Activated T-helper 17 cell treated with anti-CD3 and anti-CD28 coated beads, Interleukin-2, amount 50 U/mL, for 72 hours (primary cell): ENCODE measurements around the gene PATZ1. TPM values are rescaled to one million over a fixed set of nuclear protein-coding genes. Genes with fewer than 3 reads are reported as not detected.
"Not testable (repeated sequence)": the region's sequence is repeated elsewhere in the genome, so short reads cannot be mapped to it uniquely, and the experiment has no call there.

Source experiments
- ATAC-seq: fragments of 150-1000 bp; cut with Tn5 transposase; replicated peaks from 2 replicates; pipeline ENCODE4 v1.10.0; 2021; ENCODE audit warnings: mild to moderate bottlenecking, moderate library complexity
- H3K27ac Mint-ChIP-seq: one replicate; pipeline ENCODE4 v1.8.0; 2022; ENCODE audit warnings: mixed read lengths
- H3K27me3 Mint-ChIP-seq: one replicate; pipeline ENCODE4 v1.8.0; 2022; ENCODE audit warnings: mixed read lengths
- H3K36me3 Mint-ChIP-seq: one replicate; pipeline ENCODE4 v1.8.0; 2022; ENCODE audit warnings: low read depth, mild to moderate bottlenecking, mixed read lengths
- H3K4me1 Mint-ChIP-seq: one replicate; pipeline ENCODE4 v1.8.0; 2022; ENCODE audit warnings: mixed read lengths
- H3K4me3 Mint-ChIP-seq: one replicate; pipeline ENCODE4 v1.8.0; 2022; ENCODE audit warnings: mild to moderate bottlenecking, mixed read lengths
- H3K9me3 Mint-ChIP-seq: one replicate; pipeline ENCODE4 v1.8.0; 2022; ENCODE audit warnings: mixed read lengths
- total RNA-seq, 2 donors: library from RNA; stranded (reverse); gene quantifications; one replicate each; pipeline ENCODE4 v1.2.3, GENCODE V29; 2022

PATZ1 gene, protein sequence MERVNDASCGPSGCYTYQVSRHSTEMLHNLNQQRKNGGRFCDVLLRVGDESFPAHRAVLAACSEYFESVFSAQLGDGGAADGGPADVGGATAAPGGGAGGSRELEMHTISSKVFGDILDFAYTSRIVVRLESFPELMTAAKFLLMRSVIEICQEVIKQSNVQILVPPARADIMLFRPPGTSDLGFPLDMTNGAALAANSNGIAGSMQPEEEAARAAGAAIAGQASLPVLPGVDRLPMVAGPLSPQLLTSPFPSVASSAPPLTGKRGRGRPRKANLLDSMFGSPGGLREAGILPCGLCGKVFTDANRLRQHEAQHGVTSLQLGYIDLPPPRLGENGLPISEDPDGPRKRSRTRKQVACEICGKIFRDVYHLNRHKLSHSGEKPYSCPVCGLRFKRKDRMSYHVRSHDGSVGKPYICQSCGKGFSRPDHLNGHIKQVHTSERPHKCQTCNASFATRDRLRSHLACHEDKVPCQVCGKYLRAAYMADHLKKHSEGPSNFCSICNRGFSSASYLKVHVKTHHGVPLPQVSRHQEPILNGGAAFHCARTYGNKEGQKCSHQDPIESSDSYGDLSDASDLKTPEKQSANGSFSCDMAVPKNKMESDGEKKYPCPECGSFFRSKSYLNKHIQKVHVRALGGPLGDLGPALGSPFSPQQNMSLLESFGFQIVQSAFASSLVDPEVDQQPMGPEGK
- 10 to 100 TPM; 16.9 to 28.3 TPM for total RNA-seq

DNA sequence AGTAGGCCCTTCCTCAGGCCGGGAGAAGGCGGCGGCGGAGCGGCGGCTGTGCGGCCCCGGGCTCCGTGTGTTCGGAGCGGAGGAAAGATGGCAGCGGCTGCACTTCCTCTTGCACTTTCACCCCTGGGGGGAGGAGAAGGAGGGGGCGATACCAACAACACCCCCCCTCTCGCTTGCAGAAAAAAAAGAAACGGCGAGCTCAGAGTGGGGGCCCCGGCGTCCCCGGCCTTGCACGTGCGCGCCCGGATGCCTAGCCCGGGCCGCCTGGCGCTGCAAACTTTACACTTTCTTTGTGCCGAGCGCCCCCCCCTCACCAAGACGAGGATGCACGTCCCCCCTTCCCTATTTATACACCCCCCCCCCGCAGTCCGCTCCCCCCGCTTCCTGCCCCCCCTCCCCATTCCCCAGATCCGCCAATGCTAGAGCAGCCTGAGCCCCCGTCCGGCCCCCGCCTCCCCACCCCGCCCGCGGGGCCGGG is at the start of gene PATZ1:
TSS of gene PATZ1 (minus strand) at position 92 of the 478 bp plus-strand sequence. CDS start 744 bp downstream, outside the sequence.
- Mint-ChIP-seq H3K4me3 (peak within 1 kb of the TSS; percentile 92), H3K27me3 (no peaks in the 10 kb centered on the region), H3K36me3 (peaks cover 40% of the 10 kb centered on the region), H3K4me1 (peaks cover 8% of the 10 kb centered on the region), H3K27ac (peak within 1 kb of the TSS; percentile 43), H3K9me3 (no peaks in the 10 kb centered on the region)
- ATAC-seq, result peak; percentile 42

DNA sequence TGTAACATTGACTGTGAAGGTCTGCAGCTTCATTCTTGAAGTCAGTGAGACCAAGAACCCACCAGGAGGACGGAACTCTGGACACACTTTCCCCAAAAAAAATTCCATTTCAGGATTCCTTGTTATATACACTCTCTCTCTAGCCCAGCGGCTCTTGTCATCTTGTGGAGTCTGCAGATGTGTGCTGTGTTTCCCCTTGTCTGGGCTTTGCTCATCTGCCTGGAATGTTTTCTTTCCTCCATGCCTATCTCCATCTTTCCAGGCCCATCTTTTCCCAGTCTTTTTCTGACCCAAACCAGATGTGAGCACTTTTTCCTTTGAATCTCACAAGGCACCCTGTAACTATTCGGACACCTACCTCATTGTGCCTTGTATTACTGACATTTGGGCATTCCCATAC is 48.2 kb upstream of the PATZ1 start:
- Mint-ChIP-seq H3K36me3 (peaks cover under 1% of the 10 kb centered on the region), H3K4me3 (no peak overlapping the region), H3K9me3 (peaks cover 4% of the 10 kb centered on the region), H3K27me3 (no peaks in the 10 kb centered on the region), H3K4me1 (no peaks in the 10 kb centered on the region), H3K27ac (no peak overlapping the region)
- no peak for ATAC-seq

DNA sequence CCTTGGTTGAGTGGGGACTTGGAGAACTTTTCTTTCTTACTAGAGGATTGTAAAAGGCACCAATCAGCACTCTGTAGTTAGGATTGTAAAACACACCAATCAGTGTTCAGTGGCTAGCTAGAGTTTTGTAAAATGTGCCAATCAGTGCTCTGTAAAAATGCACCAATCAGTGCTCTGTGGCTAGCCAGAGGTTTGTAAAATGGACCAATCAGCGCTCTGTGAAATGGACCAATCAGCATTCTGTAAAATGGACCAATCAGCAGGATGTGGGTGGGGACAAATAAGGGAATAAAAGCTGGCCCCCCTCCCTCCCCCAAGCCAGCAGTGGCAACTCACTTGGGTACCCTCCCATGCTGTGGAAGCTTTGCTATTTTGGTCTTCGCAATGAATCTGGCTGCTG is 47.7 kb upstream of the PATZ1 start:
- Mint-ChIP-seq H3K4me1 (no peaks in the 10 kb centered on the region), H3K4me3 (no peak overlapping the region)

DNA sequence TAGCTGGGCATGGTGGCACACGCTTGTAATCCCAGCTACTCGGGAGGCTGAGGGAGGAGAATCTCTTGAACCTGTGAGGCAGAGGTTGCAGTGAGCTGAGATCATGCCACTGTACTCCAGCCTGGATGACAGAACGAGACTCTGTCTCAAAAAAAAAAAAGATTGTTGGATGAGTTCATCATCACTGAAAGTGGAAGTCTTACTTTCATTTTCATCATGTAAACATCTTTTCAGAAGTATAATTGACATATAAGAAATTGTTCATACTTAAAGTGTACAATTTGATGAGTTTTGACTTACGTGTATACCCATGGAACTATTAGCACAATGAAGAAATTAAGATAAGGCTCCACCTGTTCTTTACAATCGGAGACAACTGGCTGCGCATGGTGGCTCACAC is 32.5 kb upstream of the PATZ1 start:
- not testable (repeated sequence) for H3K27me3 Mint-ChIP-seq, H3K4me1 Mint-ChIP-seq, H3K36me3 Mint-ChIP-seq, H3K9me3 Mint-ChIP-seq, H3K4me3 Mint-ChIP-seq
- ATAC-seq, result peak; percentile 85
- H3K27ac Mint-ChIP-seq, result peak overlapping the region; percentile 66

More for the DNA sequence above, 47.7 kb upstream of the PATZ1 start:
- ATAC-seq, result no peak
- Mint-ChIP-seq H3K9me3 (peaks cover 4% of the 10 kb centered on the region), H3K27ac (no peak overlapping the region), H3K36me3 (no peaks in the 10 kb centered on the region), H3K27me3 (no peaks in the 10 kb centered on the region)

DNA sequence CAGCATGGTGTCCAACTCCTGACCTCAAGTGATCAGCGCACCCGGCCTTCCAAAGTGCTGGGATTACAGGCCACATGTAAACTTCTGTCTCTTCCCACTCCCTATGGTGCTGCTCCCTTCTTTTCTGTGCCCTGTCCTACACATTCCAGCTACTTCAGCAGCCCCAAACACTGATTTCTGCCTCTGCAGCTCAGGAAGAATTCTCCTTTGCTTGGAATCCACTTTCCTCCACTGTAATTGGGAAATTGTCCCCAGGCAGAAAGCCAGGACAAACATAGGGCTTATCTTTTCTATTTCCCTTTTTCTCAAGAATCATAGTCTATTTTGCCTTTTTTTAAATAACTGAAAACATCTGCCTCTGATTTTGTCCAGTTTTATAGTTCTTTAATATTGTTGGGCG is 32.0 kb upstream of the PATZ1 start:
- Mint-ChIP-seq H3K9me3 (no peaks in the 10 kb centered on the region), H3K36me3 (no peaks in the 10 kb centered on the region), H3K27me3 (no peaks in the 10 kb centered on the region)

DNA sequence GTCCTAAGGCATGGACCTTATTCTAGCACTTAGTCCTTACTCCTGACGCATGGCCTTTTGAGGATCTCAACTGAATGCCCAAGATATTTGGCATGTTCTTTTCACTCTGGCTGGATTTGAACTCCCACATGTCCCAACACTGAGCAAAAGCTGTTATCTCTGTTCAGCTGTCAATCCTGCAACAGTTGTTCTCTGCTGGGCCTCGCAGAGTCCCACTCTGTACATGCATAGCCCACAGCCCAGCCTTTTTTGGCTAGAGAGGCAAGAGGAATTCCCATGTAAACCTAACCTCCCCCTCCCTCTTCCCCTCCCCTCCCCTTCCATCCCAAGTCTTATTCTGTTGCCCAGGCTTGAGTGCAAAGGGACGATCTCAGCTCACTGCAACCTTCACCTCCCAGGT is 31.5 kb upstream of the PATZ1 start:
- H3K27ac Mint-ChIP-seq, result no peak overlapping the region
- H3K4me3 Mint-ChIP-seq, result no peak overlapping the region
- no peaks in the 10 kb centered on the region for H3K27me3 Mint-ChIP-seq
- ATAC-seq, result no peak
- no peaks in the 10 kb centered on the region for H3K36me3 Mint-ChIP-seq
- no peaks in the 10 kb centered on the region for H3K4me1 Mint-ChIP-seq
- no peaks in the 10 kb centered on the region for H3K9me3 Mint-ChIP-seq

More for the DNA sequence above, 32.0 kb upstream of the PATZ1 start:
- no peak for ATAC-seq
- H3K4me3 Mint-ChIP-seq, result no peak overlapping the region
- H3K4me1 Mint-ChIP-seq, result no peaks in the 10 kb centered on the region
- H3K27ac Mint-ChIP-seq, result peak overlapping the region; percentile 66

DNA sequence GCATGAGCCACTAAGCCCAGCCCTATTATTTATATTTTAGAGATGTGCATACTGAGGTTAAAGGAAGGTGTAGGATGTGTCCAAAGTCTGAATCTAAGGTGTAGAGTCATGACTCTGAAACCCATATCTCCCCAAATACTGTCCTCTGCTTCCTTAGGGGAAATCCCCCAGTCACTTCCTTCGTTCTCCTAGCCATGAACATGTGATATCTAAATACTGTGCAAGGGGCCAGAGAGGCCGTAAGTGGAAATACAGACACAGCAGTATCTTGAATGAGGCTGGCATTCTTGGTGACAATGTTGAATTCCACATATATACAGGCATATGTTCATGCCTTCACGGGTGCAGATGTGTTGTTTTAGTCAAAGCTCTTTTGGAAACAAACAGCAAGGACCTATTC is 21.3 kb upstream of the PATZ1 start:
- Mint-ChIP-seq H3K9me3 (no peaks in the 10 kb centered on the region), H3K27me3 (no peaks in the 10 kb centered on the region), H3K36me3 (no peaks in the 10 kb centered on the region), H3K4me3 (no peak overlapping the region), H3K27ac (no peak overlapping the region), H3K4me1 (no peaks in the 10 kb centered on the region)
- ATAC-seq, result peak; percentile 42

DNA sequence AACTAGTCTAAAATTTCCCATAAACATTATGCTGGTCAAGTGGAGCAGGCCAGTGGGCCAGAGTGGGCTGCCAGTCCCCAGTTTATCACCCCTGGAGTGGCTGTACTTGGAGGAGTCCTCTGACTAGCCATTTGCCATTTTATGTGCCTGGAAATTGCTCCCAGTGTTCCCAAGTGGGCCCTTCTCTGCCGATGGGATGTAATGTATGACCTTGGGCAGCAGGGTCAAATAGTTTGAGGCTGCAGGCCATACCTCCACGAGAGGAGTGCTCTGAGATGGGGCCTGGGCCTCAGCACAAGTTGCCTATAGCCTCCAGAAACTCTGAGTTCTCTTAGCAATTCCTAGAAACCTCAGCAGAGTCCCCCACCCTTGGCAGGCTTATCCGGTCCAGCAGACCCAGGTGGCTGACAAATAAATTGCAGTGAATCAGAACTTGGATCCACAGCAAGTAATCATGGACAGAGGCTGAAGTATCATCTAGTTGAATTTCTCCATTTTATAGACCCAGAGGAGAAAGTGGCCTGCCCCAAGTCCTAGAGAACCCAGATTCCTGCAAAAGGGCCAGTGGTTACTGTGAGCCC is 17.8 kb upstream of the PATZ1 start:
- H3K9me3 Mint-ChIP-seq, result no peaks in the 10 kb centered on the region
- no peaks in the 10 kb centered on the region for H3K4me1 Mint-ChIP-seq
- no peak overlapping the region for H3K4me3 Mint-ChIP-seq
- ATAC-seq, result no peak
- H3K27ac Mint-ChIP-seq, result no peak overlapping the region
- no peaks in the 10 kb centered on the region for H3K36me3 Mint-ChIP-seq
- no peaks in the 10 kb centered on the region for H3K27me3 Mint-ChIP-seq

DNA sequence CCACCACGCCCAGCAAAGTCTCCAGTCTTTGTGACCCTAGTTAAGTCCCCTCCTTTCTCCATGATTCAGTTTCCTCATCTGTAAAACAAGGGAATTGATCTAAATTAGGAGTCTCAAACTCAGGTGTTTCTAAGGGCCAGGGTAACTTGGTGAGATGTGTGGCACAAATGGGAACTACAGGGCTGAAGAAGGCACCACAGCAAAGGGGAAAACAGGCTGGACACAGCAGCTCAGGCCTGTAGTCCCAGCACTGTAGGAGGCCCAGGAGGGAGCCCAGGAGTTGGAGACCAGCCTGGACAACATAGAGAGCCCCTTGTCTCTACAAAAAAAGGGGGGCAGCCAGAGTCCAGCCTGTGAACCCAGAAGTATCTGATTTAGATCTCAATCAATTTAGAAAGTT is 15.6 kb upstream of the PATZ1 start:
- no peak for ATAC-seq
- Mint-ChIP-seq H3K4me1 (no peaks in the 10 kb centered on the region), H3K9me3 (no peaks in the 10 kb centered on the region), H3K27me3 (no peaks in the 10 kb centered on the region), H3K27ac (no peak overlapping the region), H3K36me3 (no peaks in the 10 kb centered on the region), H3K4me3 (no peak overlapping the region)

DNA sequence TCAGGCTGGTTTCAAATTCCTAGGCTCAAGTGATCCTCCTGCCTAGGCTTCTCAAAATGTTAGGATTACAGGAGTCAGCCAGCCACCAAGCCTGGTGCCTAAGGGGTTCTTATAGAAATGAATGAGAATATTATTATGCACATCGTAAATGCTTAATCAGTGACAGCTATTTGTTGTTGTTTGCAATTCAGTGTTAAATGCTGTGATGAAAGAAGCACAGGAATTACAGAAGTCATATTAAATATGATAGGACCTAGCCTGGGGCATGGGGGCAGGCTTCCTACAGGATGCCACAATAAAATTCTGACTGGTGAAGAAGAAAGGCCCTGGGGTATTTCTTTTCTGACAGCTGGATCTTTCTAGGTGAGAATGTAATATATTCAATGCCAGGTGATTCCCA is 13.9 kb upstream of the PATZ1 start:
- H3K27me3 Mint-ChIP-seq, result no peaks in the 10 kb centered on the region
- H3K27ac Mint-ChIP-seq, result no peak overlapping the region
- ATAC-seq, result no peak
- H3K4me1 Mint-ChIP-seq, result no peaks in the 10 kb centered on the region
- no peaks in the 10 kb centered on the region for H3K9me3 Mint-ChIP-seq
- H3K4me3 Mint-ChIP-seq, result no peak overlapping the region
- H3K36me3 Mint-ChIP-seq, result no peaks in the 10 kb centered on the region

DNA sequence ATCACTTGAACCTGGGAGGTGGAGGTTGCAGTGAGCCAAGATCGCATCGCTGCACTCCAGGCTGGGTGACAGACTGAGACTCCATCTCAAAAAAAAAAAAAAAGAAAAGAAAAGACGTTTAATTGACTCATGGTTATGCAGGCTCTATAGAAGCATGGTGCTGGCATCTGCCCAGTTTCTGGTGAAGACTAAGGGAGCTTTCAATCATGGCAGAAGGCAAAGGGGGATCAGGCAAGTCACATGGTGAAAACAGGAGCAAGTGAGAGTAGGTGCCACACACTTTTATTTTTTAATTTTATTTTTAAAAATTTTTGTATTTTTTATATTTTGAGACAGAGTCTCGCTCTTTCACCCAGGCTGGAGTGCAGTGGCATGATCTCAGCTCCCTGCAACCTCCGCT is 8.4 kb upstream of the PATZ1 start:
- H3K27me3 Mint-ChIP-seq, result peaks cover 4% of the 10 kb centered on the region

DNA sequence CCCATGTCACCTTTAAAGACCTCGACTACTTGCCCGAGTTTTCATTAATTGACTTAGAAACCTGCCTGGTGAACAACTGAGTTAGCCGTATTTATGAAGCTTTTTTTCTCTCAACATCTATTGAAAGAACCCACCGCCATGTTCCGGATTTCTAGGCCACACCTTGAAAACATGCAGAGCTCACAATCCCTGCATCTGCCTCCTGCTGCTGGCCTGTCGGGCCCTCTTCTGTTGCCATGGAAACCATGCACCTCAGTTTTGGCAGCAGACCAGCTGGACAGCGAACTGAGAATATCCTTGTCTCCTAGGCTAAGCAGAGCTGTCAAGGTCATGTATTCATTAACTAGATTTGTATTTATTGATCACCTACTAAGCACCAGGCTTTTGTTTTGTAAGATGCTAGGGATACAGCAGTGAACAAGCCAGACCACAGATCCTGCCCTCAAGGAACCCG is 4.3 kb upstream of the PATZ1 start:
- no peaks in the 10 kb centered on the region for H3K36me3 Mint-ChIP-seq
- no peak for ATAC-seq
- no peaks in the 10 kb centered on the region for H3K9me3 Mint-ChIP-seq
- no peak overlapping the region for H3K27ac Mint-ChIP-seq
- peaks cover 4% of the 10 kb centered on the region for H3K27me3 Mint-ChIP-seq
- H3K4me3 Mint-ChIP-seq, result no peak overlapping the region
- H3K4me1 Mint-ChIP-seq, result no peaks in the 10 kb centered on the region

More for the DNA sequence above, 8.4 kb upstream of the PATZ1 start:
- H3K27ac Mint-ChIP-seq, result no peak overlapping the region
- no peaks in the 10 kb centered on the region for H3K36me3 Mint-ChIP-seq
- no peaks in the 10 kb centered on the region for H3K4me1 Mint-ChIP-seq
- no peak overlapping the region for H3K4me3 Mint-ChIP-seq
- H3K9me3 Mint-ChIP-seq, result no peaks in the 10 kb centered on the region
- ATAC-seq, result no peak

DNA sequence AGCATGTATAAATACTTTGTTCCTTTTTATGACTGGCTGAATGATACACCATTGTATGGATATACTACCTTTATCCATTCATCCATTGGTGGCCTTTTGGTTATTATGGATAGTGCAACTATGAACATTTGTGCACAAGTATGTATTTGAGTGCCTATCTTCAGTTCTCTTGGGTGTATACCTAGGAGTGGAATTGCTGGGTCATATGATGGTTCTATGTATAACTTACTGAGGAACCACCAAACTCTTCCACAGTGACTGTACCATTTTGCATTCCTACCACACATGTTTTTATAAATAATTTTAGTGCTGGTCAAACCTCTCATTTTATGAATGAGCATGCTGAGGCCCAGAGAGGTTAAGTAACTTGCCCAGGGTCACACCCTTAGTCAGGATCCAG is 3.8 kb upstream of the PATZ1 start:
- H3K36me3 Mint-ChIP-seq, result peaks cover 3% of the 10 kb centered on the region
- H3K4me3 Mint-ChIP-seq, result no peak overlapping the region
- no peak for ATAC-seq
- H3K9me3 Mint-ChIP-seq, result no peaks in the 10 kb centered on the region
- peaks cover 4% of the 10 kb centered on the region for H3K27me3 Mint-ChIP-seq
- no peak overlapping the region for H3K27ac Mint-ChIP-seq
- no peaks in the 10 kb centered on the region for H3K4me1 Mint-ChIP-seq

DNA sequence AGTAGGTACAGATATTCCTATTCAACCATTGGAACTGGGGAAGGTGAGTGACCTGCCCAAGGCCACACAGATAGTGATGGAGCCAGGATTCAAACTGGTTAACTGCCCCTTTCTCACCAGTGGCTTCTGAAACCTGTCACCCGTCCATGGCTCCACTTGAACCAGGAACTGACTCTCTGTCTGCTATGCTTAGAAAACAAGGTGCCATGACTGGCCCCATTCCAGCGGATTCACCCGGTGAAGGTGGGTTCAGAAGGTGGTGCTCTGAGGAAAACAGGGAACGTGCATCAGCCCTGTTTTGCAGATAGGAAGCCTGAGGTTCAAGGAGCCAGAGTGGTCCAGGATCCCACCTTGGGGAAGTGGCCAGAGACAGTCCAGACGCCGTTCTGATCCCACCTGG is 2.6 kb upstream of the PATZ1 start:
- Mint-ChIP-seq H3K27me3 (no peaks in the 10 kb centered on the region), H3K4me3 (no peak overlapping the region), H3K36me3 (peaks cover 15% of the 10 kb centered on the region), H3K27ac (no peak overlapping the region), H3K9me3 (no peaks in the 10 kb centered on the region), H3K4me1 (no peaks in the 10 kb centered on the region)
- ATAC-seq, result no peak

DNA sequence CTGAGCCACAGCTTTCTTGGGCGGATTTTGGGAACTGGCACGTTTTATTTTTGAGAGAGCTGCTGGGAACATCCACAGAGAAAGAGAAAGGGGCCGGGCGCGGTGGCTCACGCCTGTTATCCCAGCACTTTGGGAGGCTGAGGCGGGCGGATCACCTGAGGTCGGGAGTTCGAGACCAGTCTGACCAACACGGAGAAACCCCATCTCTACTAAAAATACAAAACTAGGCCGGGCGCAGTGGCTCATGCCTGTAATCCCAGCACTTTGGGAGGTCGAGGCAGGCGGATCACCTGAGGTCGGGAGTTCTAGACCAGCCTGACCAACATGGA is 1.8 kb upstream of the PATZ1 start:
- not testable (repeated sequence) for ATAC-seq, H3K27ac Mint-ChIP-seq, H3K27me3 Mint-ChIP-seq, H3K4me1 Mint-ChIP-seq, H3K9me3 Mint-ChIP-seq
- peak overlapping the region; percentile 92 for H3K4me3 Mint-ChIP-seq
- H3K36me3 Mint-ChIP-seq, result peaks cover 23% of the 10 kb centered on the region
